Measurements from ENCODE around the gene TESK1.

Gene TESK1, protein sequence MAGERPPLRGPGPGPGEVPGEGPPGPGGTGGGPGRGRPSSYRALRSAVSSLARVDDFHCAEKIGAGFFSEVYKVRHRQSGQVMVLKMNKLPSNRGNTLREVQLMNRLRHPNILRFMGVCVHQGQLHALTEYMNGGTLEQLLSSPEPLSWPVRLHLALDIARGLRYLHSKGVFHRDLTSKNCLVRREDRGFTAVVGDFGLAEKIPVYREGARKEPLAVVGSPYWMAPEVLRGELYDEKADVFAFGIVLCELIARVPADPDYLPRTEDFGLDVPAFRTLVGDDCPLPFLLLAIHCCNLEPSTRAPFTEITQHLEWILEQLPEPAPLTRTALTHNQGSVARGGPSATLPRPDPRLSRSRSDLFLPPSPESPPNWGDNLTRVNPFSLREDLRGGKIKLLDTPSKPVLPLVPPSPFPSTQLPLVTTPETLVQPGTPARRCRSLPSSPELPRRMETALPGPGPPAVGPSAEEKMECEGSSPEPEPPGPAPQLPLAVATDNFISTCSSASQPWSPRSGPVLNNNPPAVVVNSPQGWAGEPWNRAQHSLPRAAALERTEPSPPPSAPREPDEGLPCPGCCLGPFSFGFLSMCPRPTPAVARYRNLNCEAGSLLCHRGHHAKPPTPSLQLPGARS

DNA sequence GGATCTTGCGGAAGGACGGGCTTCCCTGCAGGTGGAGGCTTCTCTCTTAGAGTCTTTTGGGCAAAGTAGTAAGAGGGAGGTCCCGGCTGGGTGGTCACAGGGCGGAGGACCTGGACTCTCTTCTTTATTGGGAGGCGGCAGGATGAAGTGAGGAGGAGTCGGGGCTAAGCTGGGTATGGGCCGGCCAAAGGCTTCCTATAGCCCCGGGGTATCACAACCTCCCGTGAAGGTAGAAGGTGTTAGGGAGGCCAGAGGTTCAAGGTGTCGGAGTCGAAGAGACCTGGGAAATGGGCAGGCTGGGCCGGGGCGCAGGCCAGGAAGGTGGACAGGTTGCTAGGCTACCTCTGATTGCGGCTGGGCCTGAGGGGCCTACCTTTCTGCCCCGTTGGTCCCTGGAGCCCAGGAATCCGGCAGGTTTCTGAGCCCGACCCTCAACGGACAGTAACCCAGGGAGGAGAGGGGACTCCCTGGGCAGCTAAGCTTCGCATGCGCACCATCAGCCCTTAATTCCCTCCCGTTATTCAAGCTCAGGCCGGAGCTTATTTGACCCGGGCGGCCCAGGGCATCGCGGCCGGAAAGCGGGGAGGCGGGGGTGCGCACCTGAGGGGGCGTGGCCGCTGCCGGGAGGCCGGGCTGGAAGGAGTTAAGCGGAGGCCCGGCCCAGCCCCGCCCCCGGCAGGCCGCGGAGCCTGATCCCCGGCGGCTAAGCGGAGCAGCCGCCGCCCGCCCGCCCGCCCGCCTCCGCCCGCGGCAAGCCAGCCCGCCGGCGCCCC lies at the start of gene TESK1:
Gene TESK1, plus strand, starts transcription at position 685 of the 773 bp plus-strand sequence. CDS start 358 bp downstream, outside the sequence.
- peak within 1 kb of the TSS; percentile 92 for H3K27ac ChIP-seq
- TF ChIP-seq CTCF (conservative IDR thresholded peaks at IDR 0.05), result no peak

DNA sequence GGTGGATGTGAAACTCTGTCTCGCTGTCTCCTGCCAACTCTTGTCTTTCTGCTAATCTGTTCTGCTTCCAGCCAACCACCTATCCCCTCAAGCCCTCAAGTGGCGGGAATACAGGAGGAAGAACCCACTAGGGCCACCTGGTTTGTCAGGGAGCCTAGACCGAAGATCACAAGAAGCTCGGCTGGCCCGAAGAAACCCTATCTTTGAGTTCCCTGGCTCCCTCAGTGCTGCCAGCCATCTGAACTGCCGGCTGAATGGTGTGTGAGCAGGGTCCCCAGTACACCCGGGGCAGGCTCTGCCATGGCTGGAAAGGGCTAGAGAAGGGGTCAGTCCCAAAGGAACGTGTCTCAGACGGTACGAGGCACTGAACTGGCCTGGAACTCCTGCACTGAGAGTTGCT lies 49.2 kb upstream of the TESK1 start:
- TF ChIP-seq CTCF (conservative IDR thresholded peaks at IDR 0.05), result no peak
- no peak overlapping the region for H3K27ac ChIP-seq

DNA sequence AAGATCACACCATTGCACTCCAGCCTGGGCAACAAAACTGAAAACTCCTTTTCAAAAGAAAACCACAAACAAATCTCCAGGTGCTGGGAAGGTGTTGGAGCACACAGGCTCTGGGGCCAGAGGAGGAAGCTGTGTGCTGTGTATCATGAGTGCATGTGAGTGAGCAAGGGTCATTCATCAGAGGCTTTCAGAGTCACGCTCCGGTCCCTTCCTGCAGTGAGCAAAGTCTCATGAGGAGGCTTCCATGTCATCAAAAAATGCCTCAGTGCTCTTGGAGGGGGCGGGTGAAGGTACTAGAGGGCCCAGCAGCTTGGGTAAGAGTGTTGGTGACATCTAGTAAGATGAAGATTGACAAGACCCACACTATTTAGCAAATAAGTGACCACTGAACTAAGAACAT lies 48.3 kb upstream of the TESK1 start:
- TF ChIP-seq CTCF (conservative IDR thresholded peaks at IDR 0.05), result no peak
- H3K27ac ChIP-seq, result no peak overlapping the region

DNA sequence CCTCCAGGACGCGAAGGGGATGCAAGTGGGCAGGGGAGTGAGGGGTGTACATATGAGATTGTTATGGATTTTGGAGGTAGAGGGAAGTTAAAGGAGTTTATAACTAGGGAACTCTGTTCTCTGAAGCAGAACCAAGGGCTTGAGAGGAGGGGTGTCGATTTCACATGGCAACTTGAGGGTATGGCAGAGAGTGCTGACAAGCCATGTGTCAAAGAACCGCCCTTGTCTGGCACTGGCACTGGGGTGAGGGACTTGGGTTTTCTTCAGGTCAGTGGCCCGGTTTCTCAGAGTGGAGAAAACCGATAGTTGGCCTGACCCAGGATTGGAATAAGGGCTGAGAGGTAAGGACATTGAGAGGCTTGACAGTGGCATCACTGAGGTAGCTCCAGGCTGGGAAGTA lies 47.7 kb upstream of the TESK1 start:
- no peak overlapping the region for H3K27ac ChIP-seq
- TF ChIP-seq CTCF (conservative IDR thresholded peaks at IDR 0.05), result no peak

GRCh38 chr9:35558185-35558584 lies 46.9 kb upstream of the TESK1 start:
- H3K27ac ChIP-seq, result no peak overlapping the region
- TF ChIP-seq CTCF (conservative IDR thresholded peaks at IDR 0.05), result no peak

- H3K27ac ChIP-seq, result no peak overlapping the region
Measured at GRCh38 chr9:35559792-35560530, 45.1 kb upstream of the TESK1 start.

More at GRCh38 chr9:35559792-35560530, 45.1 kb upstream of the TESK1 start:
- TF ChIP-seq CTCF (conservative IDR thresholded peaks at IDR 0.05), result no peak
